NCI-H1930 (cell line): ENCODE measurements around the gene TP53I11.

Source experiments
- DNase-seq, 2 experiments: peaks; one replicate each; lab custom pipeline; 2025; lab: John Stamatoyannopoulos, UW

TP53I11 gene

DNA sequence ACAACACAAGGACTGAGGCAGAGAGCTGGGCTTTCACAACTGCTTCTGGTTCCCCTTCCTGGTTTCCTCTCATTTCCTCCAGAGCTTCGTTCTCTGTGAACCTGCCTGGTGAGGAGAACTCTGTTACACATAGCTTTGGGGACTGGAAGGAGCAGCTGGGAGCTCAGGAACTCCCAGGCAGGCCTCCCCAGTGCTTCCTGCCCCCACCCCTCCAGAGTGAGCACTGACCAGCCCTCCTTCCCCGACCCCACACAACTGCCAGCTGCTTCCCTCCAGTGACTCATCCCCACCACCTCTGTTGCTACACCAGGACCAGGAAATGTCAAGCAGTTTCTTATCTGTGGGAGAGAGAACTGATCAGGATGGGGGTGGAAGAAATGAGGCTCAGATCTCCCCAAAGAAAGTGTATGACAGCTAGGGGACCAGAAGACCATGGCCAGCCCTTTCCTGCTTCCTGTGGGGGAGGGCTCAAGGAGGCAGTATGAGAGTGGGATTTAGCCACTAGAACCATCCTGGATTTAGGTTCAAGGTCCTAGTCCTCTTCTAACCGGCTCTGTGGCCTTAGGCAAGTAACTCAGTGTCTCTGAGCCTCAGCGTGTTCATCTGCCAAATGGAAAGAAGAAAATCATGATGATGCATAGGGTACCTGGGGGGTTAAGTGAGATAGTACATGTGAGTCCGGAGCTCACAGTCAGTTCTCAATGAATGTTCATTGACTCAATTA lies 4.5 kb upstream of the TP53I11 start:
- DNase-seq = no peak

GRCh38 chr11:44954051-44954906 lies 3.6 kb upstream of the TP53I11 start:
- no peak for DNase-seq

DNA sequence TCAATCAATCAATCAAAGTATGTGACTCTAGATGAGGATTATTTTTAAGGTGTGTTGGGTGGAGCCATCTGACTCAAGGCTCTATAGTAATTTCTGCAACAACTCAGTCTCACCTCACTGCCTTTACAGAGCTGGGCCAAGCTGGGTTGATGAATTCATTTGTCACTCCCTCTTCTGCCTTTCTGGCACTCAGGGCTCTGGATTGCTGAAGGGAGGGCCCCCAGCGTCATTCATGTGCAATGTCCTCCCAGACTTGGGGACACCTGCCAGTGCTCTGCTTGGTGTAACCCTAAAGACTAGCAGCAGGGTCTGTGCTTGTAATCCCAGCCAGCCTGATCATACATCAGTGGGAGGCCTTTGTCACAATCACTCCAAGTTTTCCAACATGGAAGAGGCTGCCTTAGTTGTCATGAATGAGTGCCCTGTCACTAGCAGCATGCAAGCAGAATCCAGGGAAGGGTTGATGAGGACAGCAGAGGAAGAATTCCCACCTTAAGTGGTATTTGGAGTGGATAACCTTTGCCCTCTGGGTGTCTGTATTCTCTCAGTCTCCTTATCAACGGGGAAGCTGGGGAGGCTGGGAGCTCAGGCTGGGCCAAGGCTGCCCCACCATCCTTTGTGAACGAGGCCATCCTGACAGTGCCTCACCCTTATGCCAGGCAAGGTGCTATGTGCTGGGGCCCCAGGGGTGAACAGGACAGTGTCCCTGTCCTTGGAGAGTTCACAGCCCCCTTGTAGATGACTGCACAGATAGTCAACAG lies 2.0 kb upstream of the TP53I11 start:
- DNase-seq = no peak

DNA sequence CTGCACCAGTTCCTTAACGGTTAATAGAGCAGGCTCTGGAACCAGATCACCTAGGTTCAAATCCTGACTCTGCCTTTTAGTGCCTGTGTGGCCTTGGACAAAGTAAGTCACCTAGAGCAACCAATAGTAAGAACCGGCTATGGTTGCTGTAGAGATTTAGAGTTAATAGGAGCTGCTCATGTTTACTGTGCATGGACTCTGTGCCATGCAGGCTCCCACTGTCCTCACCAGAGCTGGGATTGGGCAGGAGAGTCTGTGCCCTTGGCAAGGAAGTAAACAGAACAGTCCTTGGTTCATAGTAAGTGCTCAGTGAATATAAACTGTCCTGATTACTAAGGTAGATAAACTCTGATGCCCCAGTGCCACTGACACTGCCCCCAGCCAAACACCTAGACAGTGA lies 1.4 kb upstream of the TP53I11 start:
- DNase-seq = no peak

- DNase-seq = peak in 1 of 2 experiments; percentile 22
Observed at GRCh38 chr11:44950031-44950624, 555 bp downstream of the TP53I11 start.

GRCh38 chr11:44949160-44950030 lies 1.3 kb downstream of the TP53I11 start:
- no peak for DNase-seq

DNA sequence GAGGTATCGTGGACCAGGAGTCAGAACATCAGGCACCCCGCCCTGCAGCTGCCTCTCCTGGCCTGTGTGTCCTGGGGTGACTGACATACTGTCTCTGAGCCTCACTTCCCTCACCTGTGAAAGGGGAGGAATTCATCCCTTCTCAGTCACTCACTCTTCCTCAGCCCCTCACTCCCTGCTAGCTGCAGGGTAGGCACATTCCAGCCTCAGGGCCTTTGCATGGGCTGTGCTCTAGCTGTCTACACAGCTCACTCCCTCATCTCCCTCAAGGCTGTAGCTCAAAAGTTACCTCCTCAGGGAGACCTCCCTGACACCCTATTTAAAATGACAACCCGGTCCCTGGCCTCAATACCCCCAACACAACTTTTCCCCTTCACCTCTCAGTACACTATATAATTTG lies 2.5 kb downstream of the TP53I11 start:
- DNase-seq = no peak

DNA sequence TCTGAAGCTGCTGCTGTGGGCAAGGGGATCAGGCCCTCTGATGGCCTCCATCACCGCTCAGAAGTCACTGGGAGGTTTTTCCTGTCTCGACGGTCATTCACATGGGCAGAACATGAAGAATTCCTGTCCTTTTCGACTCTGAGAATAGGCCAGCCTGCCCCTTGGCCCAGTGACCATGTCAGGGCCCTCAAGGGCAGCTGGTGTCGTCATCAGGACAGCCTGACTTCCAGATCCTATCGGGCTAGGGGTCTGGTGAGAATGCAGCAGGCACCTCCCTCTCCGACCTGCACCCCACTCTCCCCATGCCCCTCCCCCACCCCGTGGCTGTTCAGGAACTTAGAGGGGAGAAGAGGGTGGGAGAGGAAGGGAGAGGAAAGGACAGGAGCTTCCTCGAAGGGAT lies 3.6 kb downstream of the TP53I11 start:
- DNase-seq = no peak

- DNase-seq = no peak
Observed at GRCh38 chr11:44946263-44946662, 4.4 kb downstream of the TP53I11 start.

GRCh38 chr11:44945666-44946065 lies 5.0 kb downstream of the TP53I11 start:
- no peak for DNase-seq

DNA sequence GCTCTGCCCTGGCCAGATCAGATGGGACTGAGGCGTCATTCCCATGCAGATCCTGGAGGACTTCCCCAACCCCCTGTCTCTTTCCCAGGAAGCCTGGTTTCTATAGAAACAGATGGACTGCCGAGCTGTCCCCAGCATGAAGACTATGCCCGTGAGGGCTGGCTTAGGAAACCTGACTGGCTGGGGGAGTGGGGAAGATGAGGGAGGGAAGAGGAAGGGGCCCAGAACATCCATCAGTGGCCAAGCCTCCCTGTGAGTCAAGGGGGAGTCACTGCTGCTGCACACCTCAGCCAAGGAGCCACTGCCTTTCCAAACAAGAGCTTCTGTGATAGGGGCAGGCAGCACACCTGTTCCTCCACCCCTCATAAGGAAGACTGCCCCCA lies 5.8 kb downstream of the TP53I11 start:
- no peak for DNase-seq

DNA sequence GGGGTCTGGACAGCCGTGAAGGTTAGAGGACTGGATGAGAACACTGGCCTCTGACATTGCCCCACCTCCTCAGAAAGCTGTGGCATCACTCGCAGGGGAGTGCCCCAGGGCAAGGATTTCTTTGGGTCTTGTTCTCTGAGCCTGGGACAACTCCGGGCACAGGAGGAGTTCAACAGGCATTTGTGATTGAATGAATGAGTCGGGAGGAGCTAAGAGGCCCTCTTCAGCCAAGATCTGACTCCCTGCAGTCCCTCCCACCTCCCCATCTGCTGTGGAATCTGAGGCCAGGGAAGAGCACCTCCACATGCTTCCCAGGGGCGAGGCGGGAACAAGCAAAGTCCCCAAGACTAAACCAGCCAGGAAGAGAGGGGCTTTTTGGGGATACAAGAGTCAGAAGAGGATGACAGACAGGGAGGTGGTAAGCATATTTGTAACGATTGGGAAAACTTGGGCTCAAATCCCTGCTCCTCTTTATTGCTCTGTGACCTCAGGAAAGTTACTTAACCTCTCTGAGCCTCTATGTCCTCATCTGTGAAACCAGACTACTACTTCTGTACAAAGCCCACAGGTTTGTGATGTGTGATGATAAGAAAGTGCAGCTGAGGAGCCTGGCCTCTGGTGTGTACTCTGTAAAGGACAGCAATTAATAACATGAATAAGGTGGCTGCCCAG lies 6.4 kb downstream of the TP53I11 start:
- DNase-seq = no peak

DNA sequence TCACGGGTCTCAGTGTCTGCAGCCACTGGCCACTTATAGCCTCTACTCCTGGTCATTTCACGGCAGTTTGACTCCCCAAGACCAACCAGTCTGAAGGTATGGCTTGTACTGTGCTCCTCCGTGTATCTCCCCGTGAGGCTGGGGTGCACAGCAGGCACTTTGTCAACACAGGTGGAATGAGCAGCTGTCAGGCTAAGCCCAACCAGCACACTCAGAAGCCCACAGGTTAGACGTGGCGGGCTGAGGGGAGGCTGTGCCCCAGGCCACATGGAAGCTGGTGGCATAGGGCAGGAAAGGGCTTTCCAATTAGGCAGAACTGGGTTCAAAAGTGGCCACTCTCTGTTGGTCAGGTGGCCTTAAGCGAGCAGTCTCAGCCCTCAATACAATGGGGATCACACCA lies 7.0 kb downstream of the TP53I11 start:
- DNase-seq = no peak

- DNase-seq = no peak
Observed at GRCh38 chr11:44943118-44943517, 7.6 kb downstream of the TP53I11 start.

GRCh38 chr11:44942029-44942955 lies 8.4 kb downstream of the TP53I11 start:
- no peak for DNase-seq

GRCh38 chr11:44941259-44942021 lies 9.2 kb downstream of the TP53I11 start:
- no peak for DNase-seq

- no peak for DNase-seq
Observed at GRCh38 chr11:44940835-44941234, 9.8 kb downstream of the TP53I11 start.

DNA sequence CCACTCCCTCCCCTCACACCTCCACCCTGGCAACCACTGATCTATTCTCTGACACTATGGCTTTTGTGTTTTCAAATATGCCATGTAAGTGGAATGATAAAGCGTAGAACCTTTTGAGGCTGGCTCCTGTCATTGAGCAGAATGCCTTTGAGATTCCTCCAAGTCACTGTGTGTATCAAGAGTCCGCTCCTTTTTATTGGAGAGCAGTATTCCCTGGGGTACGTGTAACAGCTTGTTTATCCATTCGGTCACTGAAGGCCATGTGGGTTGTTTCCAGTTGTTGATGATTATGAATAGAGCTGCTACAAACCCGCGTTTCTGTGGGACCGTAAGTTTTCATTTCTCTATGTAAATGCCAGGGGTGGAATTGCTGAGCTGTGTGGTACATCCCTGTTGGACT lies 10.3 kb downstream of the TP53I11 start:
- no peak for DNase-seq
